NCI-H2196 (cell line): ENCODE measurements around the gene VIPR1.
A peak's percentile ranks its signal among the peaks of the same experiment; 100 is the strongest.
"Not testable (repeated sequence)": the region's sequence is repeated elsewhere in the genome, so short reads cannot be mapped to it uniquely, and the experiment has no call there.

Source experiments
- DNase-seq: peaks from one replicate; lab custom pipeline; 2025; ENCODE audit not compliant: unreplicated experiment; lab: John Stamatoyannopoulos, UW

The VIPR1 gene

DNA sequence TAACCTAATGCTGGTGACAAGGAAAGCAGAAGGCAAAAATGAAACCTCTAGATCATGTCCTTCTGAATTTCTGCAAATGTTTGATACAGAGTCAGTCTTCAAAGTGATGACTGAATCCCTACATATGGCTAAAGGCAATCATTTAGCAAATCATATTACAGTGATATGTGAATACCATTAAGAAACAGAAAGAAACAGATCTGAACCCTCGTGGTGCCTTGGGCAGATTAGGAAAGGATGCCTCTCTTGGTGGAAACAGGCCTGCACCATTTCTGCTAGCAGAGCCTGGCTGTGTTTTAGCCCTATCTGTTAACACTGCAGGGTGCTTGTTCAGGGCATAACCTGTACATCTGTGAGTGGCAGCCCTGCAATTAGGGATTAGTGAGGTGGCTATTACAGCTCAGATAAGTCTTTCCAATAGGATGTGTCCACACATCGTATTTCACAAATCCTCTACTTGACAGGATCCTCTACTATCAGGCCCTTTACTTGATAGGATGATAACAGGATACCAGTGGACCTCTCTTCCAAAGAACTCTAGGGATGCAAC, 67.2 kb downstream of the VIPR1 start:
- no peak for DNase-seq

DNA sequence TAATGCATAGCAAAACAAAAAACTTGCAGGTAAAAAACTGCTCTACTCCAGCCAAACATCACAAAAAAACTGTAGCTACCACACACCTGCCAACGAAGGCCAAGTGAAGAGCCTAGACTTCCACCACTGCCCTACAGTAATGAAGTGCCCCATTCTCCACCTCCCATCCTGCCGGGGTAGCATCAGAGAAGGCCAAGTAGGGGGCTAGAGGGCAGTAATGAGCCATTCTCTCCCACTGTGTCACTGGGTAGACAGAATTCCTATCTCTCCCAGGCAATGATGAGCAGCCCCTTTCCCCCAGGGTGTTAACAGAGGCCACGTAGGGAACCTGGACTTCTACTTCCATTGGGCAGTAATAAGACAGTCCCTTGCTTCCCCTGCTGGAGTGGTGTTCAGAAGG, 69.8 kb downstream of the VIPR1 start:
- no peak for DNase-seq

DNA sequence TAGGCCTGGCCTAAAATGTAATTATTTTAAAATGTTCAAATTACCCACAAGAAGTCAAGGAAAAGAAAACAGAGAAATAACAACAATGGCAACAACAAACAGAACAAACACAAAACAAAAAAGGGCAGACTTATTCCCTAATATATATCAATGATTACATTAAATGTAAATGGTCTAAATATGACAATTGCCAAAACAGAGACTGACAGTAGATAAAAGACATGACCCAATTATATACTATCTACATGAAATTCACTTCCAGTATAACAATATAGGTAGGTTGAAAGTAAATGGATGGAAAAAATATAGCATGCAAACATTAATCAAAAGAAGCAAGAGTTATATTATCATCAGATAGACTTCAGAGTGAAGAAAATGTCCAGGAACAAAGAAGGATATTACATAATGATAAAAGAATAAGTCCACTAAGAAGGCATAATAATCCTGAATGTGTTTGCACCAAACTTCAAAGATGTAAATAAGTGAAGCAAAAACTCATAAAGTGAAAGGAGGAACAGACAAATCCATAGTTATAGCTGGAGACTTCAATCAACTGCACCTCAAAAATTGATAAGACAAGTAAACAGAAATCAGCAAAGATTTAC, 72.8 kb downstream of the VIPR1 start:
- no peak for DNase-seq

DNA sequence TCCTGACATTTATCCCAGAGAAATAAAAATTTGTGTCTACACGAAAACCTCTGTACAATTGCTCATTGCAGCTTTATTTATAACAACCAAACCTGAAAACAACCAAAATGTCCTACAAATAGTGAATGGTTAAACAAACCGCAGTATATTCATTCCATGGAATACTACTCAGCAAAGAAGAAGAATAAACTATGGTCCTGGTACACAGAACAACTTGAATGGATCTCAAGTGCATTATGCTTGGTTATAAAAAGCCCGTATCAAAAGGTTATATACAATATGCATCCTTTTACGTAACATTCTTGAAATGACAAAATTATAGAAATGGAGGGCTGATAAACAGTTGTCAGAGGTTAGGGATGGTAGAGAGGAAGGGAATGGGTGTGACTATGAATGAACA, 75.6 kb downstream of the VIPR1 start:
- no peak for DNase-seq

DNA sequence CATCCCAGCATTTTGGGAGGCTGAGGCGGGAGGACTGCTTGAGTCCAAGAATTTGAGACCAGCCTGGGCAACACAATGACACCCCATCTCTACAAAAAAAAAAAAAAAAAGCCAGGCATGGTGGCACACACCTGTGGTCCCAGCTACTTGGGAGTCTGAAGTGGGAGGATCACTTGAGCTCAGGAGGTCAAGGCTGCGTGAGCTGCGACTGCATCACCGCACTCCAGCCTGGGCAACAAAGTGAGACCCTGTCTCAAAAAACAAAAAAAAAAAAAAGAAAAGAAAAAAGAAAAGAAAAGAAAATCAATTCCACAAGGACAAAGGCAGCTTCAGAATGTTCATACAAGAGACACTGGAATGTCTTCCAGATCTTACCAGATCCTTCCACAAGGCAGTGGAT, 76.9 kb downstream of the VIPR1 start:
- not testable (repeated sequence) for DNase-seq

DNA sequence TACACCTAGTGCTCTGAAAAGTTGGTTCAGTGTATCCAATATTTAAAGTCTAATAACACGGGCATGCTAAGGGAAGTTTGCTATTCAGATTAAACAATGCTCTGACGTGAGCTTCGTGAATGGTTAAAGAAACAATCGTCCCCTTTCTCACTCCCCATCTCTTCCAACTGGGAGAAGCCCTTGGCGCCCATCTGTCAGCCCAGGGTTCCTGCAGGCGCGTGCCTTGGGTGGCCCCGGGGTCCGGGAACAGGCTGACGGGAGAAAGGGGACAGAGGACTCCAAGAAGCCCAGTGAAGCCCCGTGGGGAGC, 78.9 kb downstream of the VIPR1 start:
- no peak for DNase-seq

DNA sequence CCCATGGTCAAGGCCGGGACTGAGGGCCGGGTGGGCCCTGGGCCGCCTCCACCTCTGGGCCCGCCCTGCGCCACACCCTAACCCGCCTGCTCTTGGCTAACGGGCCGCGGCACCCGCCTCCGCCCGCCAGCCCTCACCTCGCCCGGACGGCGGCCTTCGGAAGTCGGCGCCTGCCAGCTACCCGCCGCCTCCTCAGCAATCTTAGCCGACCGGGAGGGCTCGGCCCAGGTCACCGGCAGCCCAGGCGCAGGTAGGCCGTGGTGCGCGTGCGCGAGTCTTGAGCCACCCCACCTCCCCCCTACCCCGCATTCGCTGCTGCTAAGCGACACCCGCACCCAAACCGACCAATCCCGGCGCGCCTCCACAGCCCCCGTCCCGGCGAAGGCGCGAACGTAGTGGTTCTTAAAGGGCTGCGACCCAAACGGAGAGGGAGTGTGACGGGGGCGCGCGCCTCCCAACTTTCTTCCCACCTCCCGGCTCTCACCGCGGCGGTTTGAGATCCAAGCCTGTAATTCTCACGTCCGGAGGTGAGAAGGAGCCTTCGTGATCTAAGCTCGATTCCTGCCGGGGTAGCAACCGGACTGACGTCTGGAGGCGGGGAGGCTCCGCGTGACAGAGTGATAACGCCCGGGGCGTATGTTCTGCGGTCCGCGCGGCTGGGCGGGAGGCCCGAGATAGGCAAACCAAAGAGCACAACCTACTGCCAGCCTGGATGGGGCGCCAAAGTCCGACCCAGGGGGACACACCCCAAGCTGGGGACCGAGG, 79.4 kb downstream of the VIPR1 start, which contains the start of gene SEC22C:
SEC22C (minus strand) TSS at position 259 of the 765 bp plus-strand sequence. CDS start 12,921 bp downstream, outside the sequence.
- DNase-seq, result peak; percentile 83

DNA sequence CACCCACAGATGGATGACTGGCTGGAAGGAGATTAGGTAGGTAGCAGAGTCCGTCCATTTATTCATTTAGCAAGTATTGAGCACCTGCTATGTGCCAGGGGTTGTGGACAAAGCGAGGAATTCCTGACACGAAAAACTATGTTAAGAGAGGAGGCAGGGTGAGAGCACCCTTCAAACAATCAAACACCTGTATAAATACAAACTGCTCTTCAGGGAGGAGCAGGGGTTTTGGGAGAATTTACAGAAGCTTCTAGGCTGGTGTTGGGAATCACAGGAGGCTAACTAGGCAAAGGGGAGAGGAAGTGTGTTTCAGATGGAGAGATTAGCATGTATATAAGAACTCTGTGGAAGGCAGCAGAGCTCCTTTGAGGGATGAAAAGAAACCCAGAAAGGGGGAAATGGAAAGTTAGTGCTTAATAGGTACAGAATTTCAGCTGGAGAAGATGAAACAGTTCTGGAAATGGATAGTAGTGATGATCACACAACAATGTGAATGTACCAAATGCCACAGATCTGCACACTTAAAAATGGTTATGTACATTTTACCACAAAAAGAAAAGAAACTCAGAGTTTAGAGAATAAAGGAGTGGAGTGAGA, 80.1 kb downstream of the VIPR1 start:
- DNase-seq, result no peak
